GM18505 (cell line): ENCODE results near the gene BANP.
"Not testable (repeated sequence)": the region's sequence is repeated elsewhere in the genome, so short reads cannot be mapped to it uniquely, and the experiment has no call there.

Experiments
- ATAC-seq: cut with Tn5 transposase; IDR thresholded peaks from one replicate; pipeline ENCODE4 v1.9.1; 2021; ENCODE audit not compliant: unreplicated experiment
- POLR2A ChIP-seq: IDR thresholded peaks from 4 replicates; pipeline ENCODE4 v1.6.1; 2011; ENCODE audit warnings: borderline replicate concordance; ENCODE audit not compliant: insufficient read depth, insufficient read length; ENCODE audit errors: extremely low read depth

The BANP gene

DNA sequence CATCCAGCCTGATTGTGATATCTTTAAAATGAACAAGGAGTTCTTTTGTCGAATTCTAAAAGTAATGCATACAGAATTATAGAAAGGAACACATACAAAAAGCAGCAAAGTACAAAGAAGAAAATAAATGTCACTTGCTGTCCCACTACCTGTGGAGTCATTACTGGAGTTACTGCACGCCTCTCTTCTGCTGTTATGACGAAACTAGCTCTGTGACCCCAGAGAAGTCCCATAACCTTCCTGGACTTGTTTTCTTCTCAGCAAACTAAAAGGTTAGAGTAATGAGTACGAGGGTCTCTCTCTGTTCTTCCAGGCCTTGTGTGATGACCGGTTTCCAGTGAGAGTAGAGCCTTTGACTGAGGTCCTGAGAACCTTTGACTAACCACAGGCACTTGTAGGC is 26.9 kb downstream of the BANP start:
- no peak for TF ChIP-seq POLR2A
- ATAC-seq: no peak

DNA sequence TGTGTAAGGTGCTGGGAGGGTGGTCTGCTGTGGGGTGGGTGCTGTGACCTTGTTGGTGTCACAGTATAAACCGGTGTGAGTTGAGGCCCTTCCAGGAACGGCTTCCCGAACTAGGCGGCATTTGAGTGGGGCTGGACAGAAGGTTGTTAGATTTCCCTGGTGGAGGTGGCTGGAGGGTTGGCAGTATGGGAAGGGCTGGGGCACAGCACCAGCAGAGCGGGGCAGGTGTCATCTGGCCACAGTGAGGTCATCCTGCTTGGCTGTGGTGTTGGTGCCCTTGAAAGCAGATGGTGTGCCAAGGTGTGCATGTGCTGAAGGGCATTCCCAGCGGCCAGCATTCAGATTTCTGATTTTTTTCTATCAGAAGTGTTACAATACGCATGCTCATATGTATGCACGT is 28.1 kb downstream of the BANP start:
- ATAC-seq: no peak
- no peak for TF ChIP-seq POLR2A

DNA sequence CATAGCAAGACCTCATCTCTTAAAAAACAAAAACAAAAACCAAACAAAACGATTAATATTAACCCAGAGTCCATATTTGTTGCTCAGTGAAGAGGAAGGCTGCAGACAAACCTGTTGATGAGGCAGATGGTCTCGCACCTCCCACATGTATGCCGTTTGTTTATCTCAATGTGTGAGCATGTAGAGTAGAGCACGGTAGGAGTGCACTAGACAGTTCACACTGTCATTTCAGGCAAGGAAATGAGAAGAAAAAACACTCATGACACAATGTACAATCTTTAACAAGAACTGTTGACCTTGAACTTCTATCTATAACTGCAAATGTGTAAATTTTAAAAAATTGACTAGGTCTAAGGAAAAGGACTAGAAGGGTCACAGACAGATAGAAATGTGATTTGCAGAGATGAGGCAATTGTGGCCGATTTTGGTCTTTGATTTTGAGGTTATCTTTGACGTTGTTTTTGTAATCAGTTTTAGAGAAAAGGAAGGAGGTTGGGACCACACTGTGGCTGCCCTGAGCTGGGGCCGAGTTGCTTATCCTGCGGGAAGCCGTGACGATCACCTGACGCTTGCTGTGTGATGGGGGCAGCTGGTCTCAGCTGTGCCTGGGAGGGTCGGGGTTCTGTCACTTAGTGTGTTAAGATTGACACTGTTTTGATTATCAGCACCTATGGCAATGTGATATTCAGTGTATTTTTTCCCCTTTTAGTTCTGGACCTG is 28.8 kb downstream of the BANP start:
- not testable (repeated sequence) for ATAC-seq

DNA sequence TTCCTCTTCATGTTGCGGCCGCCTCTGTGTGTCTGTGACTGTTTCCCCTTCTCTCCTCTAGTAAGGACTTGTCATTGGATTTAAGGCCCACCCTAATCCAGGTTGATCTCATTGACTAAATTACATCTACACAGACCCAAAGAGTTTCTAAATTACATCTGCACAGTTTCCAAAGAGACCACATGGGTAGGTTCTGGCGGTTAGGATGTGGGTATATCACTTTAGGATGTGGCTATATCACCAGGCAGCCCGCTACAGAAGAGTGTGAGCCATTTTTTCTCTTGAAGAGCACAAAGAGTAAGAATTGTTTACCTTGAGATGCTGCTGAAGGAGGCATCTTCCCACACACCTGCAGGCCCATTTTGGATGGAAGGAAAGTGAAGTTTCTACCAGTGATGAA is 30.1 kb downstream of the BANP start:
- not testable (repeated sequence) for ATAC-seq

DNA sequence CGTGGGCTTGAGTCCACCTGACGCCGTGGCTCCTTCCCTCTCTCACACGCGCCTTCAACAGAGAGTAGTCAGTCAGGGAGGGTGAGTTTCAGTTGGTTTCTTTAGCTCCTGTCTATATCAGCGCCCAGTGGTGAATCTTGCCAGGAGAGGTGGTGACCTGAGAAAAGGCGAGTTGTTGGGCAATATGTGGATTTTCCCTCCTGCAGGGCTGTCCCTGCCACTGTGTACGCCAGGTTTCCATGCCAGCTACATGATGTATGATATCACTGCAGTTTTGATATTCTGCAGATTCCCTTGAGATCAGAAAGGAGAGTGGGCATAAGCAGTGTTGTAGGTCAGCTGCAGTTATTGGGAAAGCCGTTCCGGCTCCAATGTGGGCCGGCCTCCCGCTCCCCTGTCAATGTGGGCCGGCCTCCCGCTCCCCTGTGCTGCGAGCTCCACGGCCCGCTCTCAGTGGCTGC is 31.4 kb downstream of the BANP start:
- no peak for TF ChIP-seq POLR2A
- no peak for ATAC-seq

DNA sequence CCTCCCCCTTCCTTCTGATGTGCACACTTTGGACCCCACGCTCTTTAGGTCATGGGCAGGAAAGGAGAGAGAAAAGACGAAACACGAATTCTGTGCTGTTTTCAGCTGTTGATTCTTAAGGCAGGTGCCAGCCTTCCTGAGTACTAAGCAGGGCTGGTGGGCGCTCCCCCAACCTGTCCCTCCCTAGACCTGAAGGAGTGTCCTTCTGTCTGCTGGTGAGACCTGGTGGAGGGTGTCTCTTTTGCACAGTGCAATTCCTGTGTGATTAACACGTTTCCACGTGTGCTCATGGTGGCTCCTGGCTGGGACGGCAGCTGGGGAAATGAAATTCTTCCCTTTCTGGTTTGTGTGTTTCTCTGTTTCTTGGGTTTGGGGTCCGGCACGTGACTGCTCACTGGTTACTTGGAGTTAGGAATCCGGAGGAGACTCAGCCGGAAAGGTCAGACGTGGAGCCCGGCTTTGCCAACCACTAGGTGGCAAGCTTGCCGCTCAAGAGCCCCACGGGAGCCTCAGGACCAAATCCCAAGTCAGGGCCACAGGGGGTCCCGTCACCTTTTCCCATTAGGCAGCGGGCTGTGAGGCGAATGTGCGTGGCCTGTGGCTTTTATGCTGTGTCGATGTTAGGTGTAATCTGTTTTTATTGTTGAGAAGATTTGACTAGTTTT is 32.0 kb downstream of the BANP start:
- ATAC-seq: not testable (repeated sequence)

DNA sequence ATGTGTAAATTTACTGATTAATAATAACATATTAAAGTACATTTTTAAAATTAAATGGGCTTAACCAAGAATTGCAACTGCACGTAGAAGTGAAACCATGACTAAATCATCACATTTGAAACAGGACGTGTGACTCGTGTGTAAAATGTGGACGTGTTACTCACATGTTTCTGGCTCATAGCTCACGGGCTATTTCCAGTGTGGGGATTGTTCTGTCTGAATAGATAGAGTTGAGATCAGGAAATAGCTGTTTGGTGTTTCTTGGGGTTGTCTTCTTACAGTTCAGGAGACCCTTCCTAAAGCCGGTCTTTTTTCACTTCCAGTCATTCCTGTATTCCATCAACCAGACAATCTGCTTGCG is 32.5 kb downstream of the BANP start:
- ATAC-seq: not testable (repeated sequence)

DNA sequence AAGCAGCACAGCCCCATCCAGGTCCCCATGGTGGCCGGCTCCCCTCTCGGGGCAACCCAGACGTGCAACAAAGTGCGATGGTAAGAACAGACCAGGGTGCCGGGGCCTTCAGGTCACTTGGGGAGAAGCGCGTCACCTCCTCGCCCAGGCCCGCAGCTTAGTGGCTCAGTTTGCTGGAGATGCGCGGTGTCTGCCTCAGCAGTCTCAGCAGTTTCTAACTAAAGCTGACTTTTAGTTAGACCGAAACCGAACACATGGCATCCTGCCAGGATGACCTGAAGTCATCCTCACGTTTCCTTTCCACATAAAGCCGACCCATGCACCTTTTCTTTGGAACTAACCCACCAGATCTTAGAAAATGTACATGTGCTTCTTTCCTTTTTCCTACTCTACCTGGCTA is 32.9 kb downstream of the BANP start:
- not testable (repeated sequence) for ATAC-seq

DNA sequence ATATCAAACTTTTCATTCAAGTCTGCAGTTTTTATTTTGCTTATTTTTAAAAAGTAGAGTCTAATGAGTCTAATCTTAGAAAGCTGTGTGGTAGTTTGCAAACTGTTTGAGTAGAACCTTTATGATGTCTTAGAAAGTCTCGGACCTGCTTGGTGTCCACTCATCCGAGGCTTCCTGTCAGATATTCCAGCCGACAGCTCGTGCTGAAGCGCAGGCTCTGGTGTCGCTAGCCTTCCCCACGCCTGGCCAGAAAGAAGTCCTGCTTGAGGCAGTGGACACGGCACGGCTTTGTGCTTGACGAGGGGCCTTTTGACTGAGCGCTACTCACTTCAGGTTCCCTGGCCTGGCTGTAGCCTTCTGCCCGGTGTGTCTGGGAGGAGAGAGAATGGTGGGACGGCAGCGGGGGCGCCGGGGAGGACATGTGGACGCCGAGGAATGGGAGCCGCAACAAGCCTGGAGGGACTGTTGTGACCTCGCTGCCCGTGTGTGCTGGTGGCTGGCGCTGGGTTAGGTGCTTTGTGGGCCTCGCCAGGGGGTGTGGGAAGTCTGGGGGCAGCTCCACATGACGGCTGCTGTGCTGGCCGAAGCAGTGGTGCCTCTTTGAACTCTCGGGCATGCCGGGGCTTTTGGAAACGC is 33.5 kb downstream of the BANP start:
- no peak for TF ChIP-seq POLR2A
- no peak for ATAC-seq

DNA sequence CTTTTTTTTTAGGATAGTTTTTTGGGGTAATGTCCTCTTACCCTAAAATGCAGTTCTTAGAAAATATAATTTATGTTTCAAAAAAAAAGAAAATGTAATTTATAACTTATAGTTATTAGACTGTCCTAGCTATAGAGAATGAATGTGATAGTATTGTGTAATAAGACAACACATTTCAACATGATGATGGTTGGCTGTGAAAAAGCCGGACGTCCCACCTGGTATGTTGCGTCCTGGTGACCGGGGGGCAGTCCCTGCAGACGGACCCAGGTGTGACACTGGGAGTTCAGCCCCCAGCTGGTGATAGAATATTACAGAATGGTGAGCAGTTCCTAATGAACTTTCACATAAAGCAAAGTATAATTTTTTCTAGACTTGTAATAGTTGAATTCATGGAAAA is 34.3 kb downstream of the BANP start:
- not testable (repeated sequence) for ATAC-seq

DNA sequence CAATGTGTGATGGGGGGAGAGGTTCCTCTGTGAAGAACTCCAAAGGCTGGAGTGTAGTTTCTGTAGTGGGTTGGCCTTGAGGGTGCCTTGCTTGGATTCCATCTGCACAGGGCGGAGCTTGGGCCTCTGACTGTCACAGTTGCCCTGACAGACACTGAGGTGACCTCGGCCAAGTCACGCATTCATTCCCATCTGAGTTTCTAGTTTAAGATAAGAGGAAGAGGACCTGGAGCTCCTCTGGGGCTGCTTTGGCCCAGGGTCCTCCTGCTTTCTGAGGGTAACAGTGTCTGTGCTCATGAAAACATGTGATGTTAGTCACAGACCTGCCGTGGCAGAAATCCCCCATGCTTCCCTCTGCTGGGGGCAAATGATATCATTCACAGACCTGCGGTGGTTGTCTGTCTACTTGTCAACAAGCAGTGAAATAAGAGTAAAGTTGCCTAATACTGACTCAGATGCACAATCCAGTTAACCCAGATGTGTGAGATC is 35.2 kb downstream of the BANP start:
- not testable (repeated sequence) for ATAC-seq

DNA sequence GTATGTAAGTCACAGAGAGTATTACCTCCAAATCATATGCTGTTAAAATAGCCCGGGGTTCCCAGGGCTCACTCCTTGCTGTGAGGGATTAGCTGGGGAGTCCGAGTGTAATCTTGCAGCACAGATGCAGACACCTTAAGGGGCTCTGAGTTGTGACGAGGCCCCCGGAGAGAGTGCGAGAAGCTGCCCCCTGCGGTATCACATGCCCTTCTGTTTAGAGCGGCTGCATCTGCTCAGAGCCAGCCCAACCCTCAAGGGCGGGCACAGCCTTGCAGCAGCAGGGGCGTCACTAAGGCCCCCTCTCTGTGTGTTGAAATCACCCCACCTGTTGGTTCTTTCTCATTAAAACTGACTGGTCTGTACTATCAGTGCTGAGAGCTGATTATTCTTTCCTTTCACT is 37.4 kb downstream of the BANP start:
- not testable (repeated sequence) for ATAC-seq

DNA sequence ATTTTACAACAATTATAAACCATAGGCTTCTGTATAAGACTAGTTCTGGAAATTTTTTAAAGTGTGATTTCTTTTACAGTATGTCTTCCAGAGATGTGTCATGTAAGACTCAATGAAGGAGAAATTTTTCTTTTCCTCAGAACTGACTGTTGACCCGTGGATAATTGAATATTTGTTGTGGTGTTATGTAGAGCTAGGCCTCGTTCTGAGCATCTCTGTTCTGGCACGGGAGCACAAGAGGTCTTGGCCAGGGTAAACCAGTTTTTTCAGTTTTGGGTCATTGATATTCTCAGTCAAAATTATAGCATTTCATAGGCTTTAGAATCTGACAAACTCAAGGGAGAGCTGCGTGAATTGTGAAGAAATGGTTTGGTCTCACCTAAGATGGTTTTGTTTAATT is 39.0 kb downstream of the BANP start:
- ATAC-seq: not testable (repeated sequence)

DNA sequence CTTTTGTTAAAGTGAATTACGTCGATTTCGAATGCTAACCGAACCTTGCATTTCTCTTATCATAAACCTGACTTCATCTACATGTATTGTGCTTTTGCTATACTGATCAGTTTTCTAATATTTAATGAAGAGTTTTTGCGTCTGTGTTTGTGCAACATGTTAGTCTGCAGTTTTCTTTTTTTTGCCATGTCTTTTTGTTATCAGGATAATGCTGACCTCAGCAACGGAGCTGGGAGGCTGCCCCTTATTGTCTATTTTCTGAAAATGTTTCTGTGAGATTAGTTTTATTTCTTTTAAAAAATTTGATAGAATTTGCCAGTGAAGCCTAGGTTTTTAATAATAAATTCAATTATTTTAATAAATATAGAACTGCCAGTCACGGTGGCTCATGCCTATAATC is 40.9 kb downstream of the BANP start:
- ATAC-seq: not testable (repeated sequence)

DNA sequence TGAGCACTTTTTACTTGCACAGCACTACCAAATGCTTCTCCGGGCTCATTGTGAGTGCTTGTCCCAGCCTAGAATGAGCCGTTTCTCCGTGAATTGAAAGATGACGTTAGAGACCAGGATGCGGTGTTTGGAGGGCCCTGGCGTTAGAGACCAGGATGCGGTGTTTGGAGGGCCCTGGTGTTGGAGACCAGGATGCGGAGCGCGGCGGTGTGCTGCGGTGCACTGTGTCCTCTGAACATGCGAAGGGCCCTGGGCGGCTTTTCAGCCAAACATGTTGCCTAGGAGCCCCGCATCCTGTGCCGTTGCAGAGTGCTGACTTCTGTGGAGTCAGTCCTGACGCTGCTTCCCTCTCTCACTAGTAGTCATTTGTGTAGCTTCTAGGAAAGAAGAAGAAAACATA is 42.7 kb downstream of the BANP start:
- no peak for ATAC-seq
- no peak for TF ChIP-seq POLR2A
